K562 (cell line): ENCODE measurements around the gene CASD1. TPM values are rescaled to one million over a fixed set of nuclear protein-coding genes. Genes with fewer than 3 reads are reported as not detected.
A peak's percentile ranks its signal among the peaks of the same experiment; 100 is the strongest.

ENCODE experiments used
- ATAC-seq: fragments of 200-7000 bp; cut with Tn5 transposase; 3 replicates; pipeline ENCODE4 v1.9.1; 2020; ENCODE audit warnings: moderate library complexity
- BruUV-seq: library from RNA; stranded (reverse); fragments of 400-500 nt; replicated peaks from 2 replicates; lab custom pipeline; 2021; lab: Mats Ljungman, UMichigan
- CTCF ChIA-PET: fragments of 300-600 bp; formaldehyde crosslinking; extraction: SDS; loops from one replicate; lab custom pipeline; 2021; ENCODE audit warnings: low intra/inter-chr PET ratio; lab: Yijun Ruan, JAX
- POLR2A ChIA-PET: fragments of 300-600, 350-650 bp; sonication (Branson Sonifier 250); formaldehyde crosslinking; extraction: SDS; loops from one replicate; lab custom pipeline; 2021; ENCODE audit warnings: antibody characterized with exemption, inconsistent platforms; lab: Yijun Ruan, JAX
- DNase-seq, 4 experiments: peaks; one replicate each; pipeline versions ENCODE4 v3.0.0 to v3.0.0-alpha.2; 2011 to 2018; ENCODE audit warnings: low spot score in 3 of 4, mixed read lengths in 3 of 4; ENCODE audit errors: extremely low read depth in 1 of 4
- FAIRE-seq: peaks from 2 replicates; lab custom pipeline; 2011; peaks lifted over from hg19 to GRCh38; lab: Jason Lieb, UNC
- H2AFZ ChIP-seq: 2 replicates; pipeline ENCODE4 v1.6.0; 2011; ENCODE audit warnings: low read depth, low read length, control low read depth, inconsistent platforms
- H3K27ac ChIP-seq: fragments of 200-600 bp; 3 replicates; pipeline ENCODE4 v1.8.0; 2011; ENCODE audit warnings: low read depth, mild to moderate bottlenecking, control low read depth, inconsistent platforms, low read length, moderate library complexity, mixed read lengths; ENCODE audit errors: extremely low read depth
- H3K27me3 ChIP-seq, 2 experiments: fragments of 300-600 bp in 1 of 2; 2 replicates in 1 of 2; 3 replicates in 1 of 2; pipeline versions ENCODE4 v1.6.0 to v1.8.0; 2011; ENCODE audit warnings: inconsistent platforms in 2 of 2, low read length in 2 of 2, mild to moderate bottlenecking in 1 of 2, mixed read lengths in 1 of 2, moderate library complexity in 1 of 2; ENCODE audit not compliant: control insufficient read depth in 2 of 2, insufficient read depth in 2 of 2
- H3K36me3 ChIP-seq: fragments of 300-600 bp; 3 replicates; pipeline ENCODE4 v1.8.0; 2011; ENCODE audit warnings: mild to moderate bottlenecking, low read length, inconsistent platforms; ENCODE audit not compliant: control insufficient read depth, insufficient read depth
- H3K4me1 ChIP-seq, 2 experiments: fragments of 200-600 bp in 1 of 2; replicated peaks in 1 of 2; 2 replicates in 1 of 2; 3 replicates in 1 of 2; pipeline versions ENCODE4 v1.5.1 to v1.8.0; 2011; ENCODE audit warnings: inconsistent platforms in 2 of 2, low read length in 2 of 2, mild to moderate bottlenecking in 1 of 2, mixed read lengths in 1 of 2, moderate library complexity in 1 of 2; ENCODE audit not compliant: control insufficient read depth in 2 of 2, insufficient read depth in 2 of 2
- H3K4me2 ChIP-seq: 2 replicates; pipeline ENCODE4 v1.6.1; 2011; ENCODE audit warnings: low read length, control low read depth, inconsistent platforms, mixed read lengths; ENCODE audit not compliant: insufficient read depth
- H3K4me3 ChIP-seq: fragments of 200-600 bp; sonication (generic), shearing (Covaris generic); 2 replicates; pipeline ENCODE4 v1.5.1; 2016; ENCODE audit warnings: control low read depth, inconsistent platforms
- H3K79me2 ChIP-seq: fragments of 200-600 bp; 3 replicates; pipeline ENCODE4 v1.8.0; 2011; ENCODE audit warnings: low read length, inconsistent platforms; ENCODE audit not compliant: control insufficient read depth, insufficient read depth
- H3K9ac ChIP-seq, 2 experiments: 2 replicates each; pipeline versions ENCODE4 v1.6.0 to v1.6.1; 2011; ENCODE audit warnings: low read depth in 2 of 2, low read length in 2 of 2, control low read depth in 1 of 2, inconsistent platforms in 1 of 2, mild to moderate bottlenecking in 1 of 2, mixed read lengths in 1 of 2; ENCODE audit not compliant: insufficient read depth in 1 of 2
- H3K9me1 ChIP-seq: one replicate; pipeline ENCODE4 v1.6.0; 2011; ENCODE audit warnings: inconsistent platforms, mild to moderate bottlenecking, low read length, moderate library complexity; ENCODE audit not compliant: control insufficient read depth, insufficient read depth
- H3K9me3 ChIP-seq: replicated peaks from 2 replicates; pipeline ENCODE4 v1.5.1; 2011; ENCODE audit warnings: low read depth, low read length, inconsistent platforms; ENCODE audit not compliant: control insufficient read depth, insufficient read depth
- H4K20me1 ChIP-seq: replicated peaks from 2 replicates; pipeline ENCODE4 v1.6.1; 2011; ENCODE audit warnings: low read length, inconsistent platforms, mixed read lengths; ENCODE audit not compliant: control insufficient read depth, insufficient read depth
- BMI1 ChIP-seq: fragments of 150-350 bp; IDR thresholded peaks from 2 replicates; pipeline ENCODE4 v1.6.1; 2014; ENCODE audit warnings: low read length
- DNMT1 ChIP-seq: fragments of 450-650 bp; IDR thresholded peaks from 2 replicates; pipeline ENCODE4 v1.6.1; 2016; ENCODE audit warnings: antibody characterized with exemption, mild to moderate bottlenecking
- JUND ChIP-seq, 2 experiments: IDR thresholded peaks; 2 replicates in 1 of 2; 3 replicates in 1 of 2; pipeline ENCODE4 v1.6.1; 2011; ENCODE audit warnings: borderline replicate concordance in 2 of 2, low read depth in 2 of 2, low read length in 2 of 2, improper control_type of control experiment in 1 of 2, missing biosample characterization in 1 of 2, missing genetic modification characterization in 1 of 2, missing genetic modification reagents in 1 of 2
- NBN ChIP-seq: fragments of 450-650 bp; IDR thresholded peaks from 2 replicates; pipeline ENCODE4 v1.6.1; 2016; ENCODE audit warnings: low read depth, mild to moderate bottlenecking
- NFYB ChIP-seq: IDR thresholded peaks from 2 replicates; pipeline ENCODE4 v1.6.1; 2011; ENCODE audit warnings: mild to moderate bottlenecking, moderate library complexity; ENCODE audit not compliant: insufficient read length; ENCODE audit errors: extremely low read depth
- POLR2AphosphoS2 ChIP-seq: IDR thresholded peaks from 2 replicates; pipeline ENCODE4 v1.6.1; 2012; ENCODE audit warnings: low read length, improper control_type of control experiment
- SIX5 ChIP-seq, 2 experiments: IDR thresholded peaks; 2 replicates each; pipeline ENCODE4 v1.6.1; 2011; ENCODE audit warnings: low read length in 2 of 2, borderline replicate concordance in 1 of 2, low read depth in 1 of 2, mild to moderate bottlenecking in 1 of 2, moderate library complexity in 1 of 2; ENCODE audit not compliant: insufficient read depth in 1 of 2
- SRSF1 ChIP-seq: fragments of 200-400 bp; formaldehyde crosslinking; IDR thresholded peaks from 2 replicates; pipeline ENCODE4 v1.6.1; 2017; ENCODE audit warnings: mild to moderate bottlenecking, low read depth, low read length, moderate library complexity
- TARDBP ChIP-seq: fragments of 450-650 bp; IDR thresholded peaks from 2 replicates; pipeline ENCODE4 v1.6.1; 2016
- TCF7 ChIP-seq: sonication (generic); IDR thresholded peaks from 2 replicates; pipeline ENCODE4 v1.6.1; 2016; ENCODE audit warnings: antibody characterized with exemption, borderline replicate concordance
- ZFP1 ChIP-seq: fragments of 450-650 bp; formaldehyde crosslinking; IDR thresholded peaks from 2 replicates; pipeline ENCODE4 v1.4.0; 2020; ENCODE audit warnings: mild to moderate bottlenecking, mixed read lengths
- ZNF175 ChIP-seq: fragments of 200-800 bp; sonication (Bioruptor generic); IDR thresholded peaks from 2 replicates; pipeline ENCODE4 v1.6.1; 2016; ENCODE audit warnings: low read depth, mild to moderate bottlenecking, missing genetic modification characterization, missing compliant biosample characterization
- ZNF23 ChIP-seq: fragments of 250-450 bp; sonication (Bioruptor Pico); IDR thresholded peaks from 2 replicates; pipeline ENCODE4 v1.4.0; 2020; ENCODE audit warnings: mild to moderate bottlenecking
- ZNF76 ChIP-seq: fragments of 250-450 bp; sonication (Bioruptor Pico); IDR thresholded peaks from 2 replicates; pipeline ENCODE4 v1.4.0; 2020; ENCODE audit warnings: mild to moderate bottlenecking, moderate library complexity, borderline replicate concordance
- WGBS: fragments of 100-300 bp; shearing (Covaris generic); methylation state at CpG from one replicate; pipeline ENCODE4 v1.1.6; 2016; ENCODE audit warnings: low coverage, mixed read lengths; ENCODE audit not compliant: insufficient coverage; ENCODE audit errors: missing lambda C conversion rate; 5-methylcytosine and 5-hydroxymethylcytosine counted together
- in situ Hi-C: fragments of 300-500 bp; cut with MboI; formaldehyde crosslinking; loops from 4 replicates; pipeline ENCODE4 v1.15.0; 2018; ENCODE audit warnings: inconsistent platforms, mixed read lengths
- intact Hi-C: fragments of 100-400 bp; cut with micrococcal nuclease; formaldehyde crosslinking; loops from 2 replicates; pipeline ENCODE4 v1.14.2; 2022
- polyA plus RNA-seq, 8 experiments: library from polyadenylated mRNA; depleted of rRNA in 4 of 8; stranded (reverse) in 5 of 8; unstranded in 3 of 8; fragments of >200 nt; fragmentation: Nextera tagmentation in 2 of 8; fragmentation: Illumina TruSeq in 1 of 8; extraction: Ambion mirVana in 2 of 8; extraction: Trizol in 1 of 8; gene quantifications; 2 replicates each; pipeline versions ENCODE4 v1.2.1 to v1.2.3, GENCODE V29; 2011 to 2014; ENCODE audit warnings: inconsistent platforms in 1 of 8, missing spikeins in 1 of 8
- total RNA-seq, 7 experiments: library from RNA; depleted of rRNA in 6 of 7; stranded (reverse); fragments of >200 nt in 6 of 7; fragmentation: Illumina TruSeq in 2 of 7; extraction: Trizol in 2 of 7; gene quantifications; 2 replicates each; pipeline versions ENCODE4 v1.2.1 to v1.2.3, GENCODE V29; 2011 to 2021; ENCODE audit warnings: low replicate concordance in 1 of 7

The CASD1 gene
- total and polyA plus RNA-seq, 9 of the 15 experiments (the other 6 are each of a cell fraction or from before 2014, with no cell fraction given): 1.2 to 8.2 (median 4.8) TPM

DNA sequence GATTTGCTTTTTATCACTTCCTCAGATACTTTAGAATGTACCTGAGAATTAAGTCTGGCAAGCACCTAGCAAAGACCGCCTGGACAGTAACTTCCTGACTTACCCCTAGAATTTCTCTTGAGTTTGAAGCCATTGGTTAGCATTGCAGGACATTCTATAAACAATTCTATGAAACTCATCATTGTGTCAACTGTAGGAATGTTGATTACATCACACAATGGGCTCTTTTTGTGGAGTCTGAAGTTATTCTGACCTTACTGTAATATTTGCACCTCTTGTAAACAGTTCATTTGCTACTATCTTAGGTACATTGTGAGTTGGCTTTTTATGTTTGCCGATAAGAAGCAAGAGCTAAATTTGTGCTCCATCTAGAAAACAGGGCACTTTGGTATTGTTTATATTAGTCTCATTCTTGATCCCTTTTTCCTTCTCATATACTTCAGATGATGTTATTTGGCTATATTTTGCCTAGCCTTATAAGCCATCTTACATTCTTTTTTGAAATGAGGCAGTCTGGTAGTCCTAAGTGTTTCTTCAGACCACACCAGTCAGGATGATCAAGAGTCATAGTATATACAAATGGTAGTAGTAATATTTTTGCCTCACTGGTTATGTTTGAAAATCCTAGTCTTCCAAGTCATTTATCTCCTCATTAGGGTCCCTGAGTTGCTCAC is 52.4 kb downstream of the CASD1 start:
- Histone ChIP-seq H3K36me3 (no peaks in the 10 kb centered on the region), H3K4me3 (no peak overlapping the region), H2AFZ (no peak overlapping the region), H3K27me3 (no peaks in the 10 kb centered on the region), H3K9me1 (no peaks in the 10 kb centered on the region), H3K27ac (no peak overlapping the region), H3K9me3 (no peaks in the 10 kb centered on the region), H3K4me2 (no peak overlapping the region), H3K79me2 (no peaks in the 10 kb centered on the region), H3K9ac (no peak overlapping the region), H4K20me1 (no peaks in the 10 kb centered on the region), H3K4me1 (no peaks in the 10 kb centered on the region)
- 29% methylated on average over 2 of the region's 2 CpGs for WGBS
- in situ Hi-C loops (no loop called here), intact Hi-C loops (no loop called here)
- BruUV-seq: no TSS peak
- TF ChIP-seq POLR2AphosphoS2 (no peak), ZNF23 (CRISPR knock-in tag) (no peak), NBN (no peak), JUND (IDR thresholded peaks at IDR 0.05; ENCODE audit: borderline replicate concordance, low read depth, low read length) (no peak), JUND (tag; IDR thresholded peaks at IDR 0.05; ENCODE audit: borderline replicate concordance, low read depth, low read length) (no peak), ZNF76 (CRISPR knock-in tag) (no peak), SIX5 (IDR thresholded peaks at IDR 0.05; ENCODE audit: borderline replicate concordance in 1 of 2, insufficient read depth in 1 of 2, low read depth in 1 of 2, low read length in 2 of 2) (no peak), ZNF175 (CRISPR knock-in tag) (no peak), DNMT1 (no peak), SRSF1 (no peak), TCF7 (no peak), NFYB (no peak), TARDBP (no peak), ZFP1 (CRISPR knock-in tag) (no peak), BMI1 (no peak)
- ATAC-seq (no peak), FAIRE-seq (peak; percentile 11), DNase-seq (no peak)
- ChIA-PET POLR2A (no interaction called here), CTCF (no interaction called here)
